SK-N-SH (cell line): Measurements from ENCODE around the gene RAE1.

Experiments used
- CTCF ChIP-seq: fragments of 200-600 bp; sonication (generic); IDR thresholded peaks from 2 replicates; pipeline ENCODE4 v1.6.1; 2017; ENCODE audit warnings: antibody characterized with exemption, mild to moderate bottlenecking, moderate library complexity
- EP300 ChIP-seq, 2 experiments: IDR thresholded peaks; 2 replicates each; pipeline versions ENCODE4 v1.4.0 to v1.6.1; 2012; ENCODE audit warnings: borderline replicate concordance in 1 of 2, low read depth in 1 of 2, low read length in 1 of 2
- EZH2phosphoT487 ChIP-seq: fragments of 200-600 bp; sonication (generic); IDR thresholded peaks from 2 replicates; pipeline ENCODE4 v1.6.1; 2017; ENCODE audit warnings: low read depth, mixed run types, mild to moderate bottlenecking, antibody characterized with exemption, moderate library complexity, borderline replicate concordance
- GABPA ChIP-seq: IDR thresholded peaks from 2 replicates; pipeline ENCODE4 v1.4.0; 2012; ENCODE audit warnings: low read depth, mild to moderate bottlenecking
- POLR2AphosphoS5 ChIP-seq: IDR thresholded peaks from 2 replicates; pipeline ENCODE4 v1.6.1; 2012; ENCODE audit warnings: low read depth, low read length
- SIN3A ChIP-seq: IDR thresholded peaks from 2 replicates; pipeline ENCODE4 v1.6.1; 2012; ENCODE audit warnings: low read depth, mild to moderate bottlenecking, low read length, moderate library complexity, borderline replicate concordance
- SMC3 ChIP-seq: IDR thresholded peaks from 2 replicates; pipeline ENCODE4 v1.6.1; 2012; ENCODE audit warnings: low read depth, low read length, improper control_type of control experiment
- TCF12 ChIP-seq: IDR thresholded peaks from 2 replicates; pipeline ENCODE4 v1.4.0; 2012
- ZBTB33 ChIP-seq: IDR thresholded peaks from 2 replicates; pipeline ENCODE4 v1.4.0; 2012; ENCODE audit warnings: low read depth, borderline replicate concordance

DNA sequence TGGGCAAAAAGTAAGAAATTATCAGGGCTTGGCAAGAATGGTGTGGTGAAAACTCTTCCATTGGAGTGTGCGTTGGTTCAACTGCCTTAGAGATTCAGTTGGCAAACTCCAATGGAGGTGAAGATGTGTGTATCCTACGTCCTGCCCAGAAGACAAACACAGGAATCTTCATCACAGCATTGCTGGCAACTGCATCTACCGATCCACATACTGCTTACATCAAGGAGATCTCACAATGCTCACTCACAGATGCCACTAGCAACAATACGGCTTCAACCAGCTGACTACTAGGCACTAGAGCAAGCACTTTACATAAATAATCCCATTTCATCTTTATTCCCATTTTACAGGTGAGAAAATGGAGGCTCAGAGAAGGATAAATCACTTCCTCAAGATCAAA, 31.5 kb upstream of the RAE1 start:
- TF ChIP-seq SIN3A (no peak), ZBTB33 (no peak), GABPA (no peak), EP300 (IDR thresholded peaks at IDR 0.05; ENCODE audit: borderline replicate concordance in 1 of 2, low read depth in 1 of 2, low read length in 1 of 2) (no peak), POLR2AphosphoS5 (no peak), CTCF (no peak), EZH2phosphoT487 (no peak), SMC3 (no peak), TCF12 (no peak)
